ENCODE data around the gene TMX1.

The TMX1 gene

DNA sequence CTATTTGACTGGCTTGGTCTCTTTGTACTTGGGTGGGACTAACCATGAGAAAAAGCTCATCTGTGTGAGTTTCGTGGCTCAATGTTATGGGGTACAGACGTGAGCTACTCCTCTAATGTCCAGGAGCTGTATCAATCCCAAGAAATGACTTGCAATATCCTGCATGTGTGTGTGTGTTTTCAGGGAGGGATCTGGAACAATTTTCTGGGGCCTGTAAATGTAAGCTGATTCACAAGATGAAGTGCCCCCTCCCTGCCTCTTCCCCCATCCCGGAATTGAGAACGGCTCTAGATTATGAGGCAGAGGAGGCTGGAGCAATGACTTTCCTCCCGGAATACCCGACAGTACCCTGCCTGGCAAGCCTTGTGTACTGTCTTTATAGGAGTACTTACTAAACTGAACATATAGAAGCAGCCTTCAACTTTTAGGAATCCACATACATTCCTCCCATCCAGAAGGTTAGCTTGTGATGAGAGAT lies 53.9 kb downstream of the TMX1 start:
- DNase-seq = no peak

DNA sequence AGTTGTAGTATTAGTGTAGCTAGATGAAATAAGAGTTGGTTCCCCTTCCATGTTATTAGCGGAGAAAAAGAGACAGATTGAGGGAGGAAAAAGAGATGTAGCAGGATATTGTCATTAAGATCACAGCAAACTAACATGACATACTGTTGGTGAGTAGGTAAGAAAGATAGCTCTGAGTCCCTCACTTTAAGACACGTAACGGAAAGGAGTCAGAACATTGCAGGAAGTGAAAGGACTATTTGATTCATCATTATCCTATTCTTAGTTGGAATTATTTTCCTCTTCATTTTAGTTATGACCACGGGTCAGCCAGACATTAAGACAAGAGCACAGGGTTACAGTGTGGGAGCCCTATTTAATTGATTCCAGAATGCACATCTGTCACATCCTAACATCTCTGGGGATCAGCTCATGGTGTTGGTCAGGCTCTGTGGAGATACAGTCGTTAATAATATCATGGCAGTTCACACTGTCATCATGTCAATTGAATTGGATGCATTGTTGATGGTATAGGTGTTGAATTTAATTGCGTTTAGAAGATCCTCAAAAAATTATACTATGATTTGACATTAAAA lies 55.0 kb downstream of the TMX1 start:
- no peak for DNase-seq

DNA sequence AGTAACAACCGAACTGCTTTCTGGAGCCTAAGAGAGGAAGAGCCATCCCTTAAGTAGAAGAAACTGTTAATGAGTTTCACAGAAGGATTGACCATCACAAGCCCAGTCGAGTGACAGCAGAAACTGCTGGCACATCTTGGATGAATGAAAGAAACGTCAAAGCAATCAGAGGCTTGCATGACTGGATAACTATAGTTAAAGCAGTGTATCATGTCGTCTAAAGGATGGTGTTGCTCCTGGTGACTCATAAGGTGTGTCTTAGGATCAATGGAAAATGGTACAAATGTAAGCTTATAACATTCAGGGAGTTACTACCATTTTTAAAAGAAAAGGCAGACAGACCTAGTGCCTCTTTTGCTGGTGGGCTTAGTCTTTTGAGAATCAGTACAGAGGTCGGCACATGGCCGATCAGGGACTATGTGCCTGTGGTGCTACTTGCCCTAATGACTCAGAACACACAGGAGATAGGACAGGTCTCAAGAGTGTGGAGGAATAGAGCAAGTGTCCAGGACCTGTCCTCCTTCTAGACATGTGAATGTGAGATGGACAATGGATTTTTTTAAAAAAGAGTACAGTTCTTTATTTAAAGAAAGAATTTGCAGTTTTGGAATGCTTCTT lies 55.7 kb downstream of the TMX1 start:
- DNase-seq = no peak

DNA sequence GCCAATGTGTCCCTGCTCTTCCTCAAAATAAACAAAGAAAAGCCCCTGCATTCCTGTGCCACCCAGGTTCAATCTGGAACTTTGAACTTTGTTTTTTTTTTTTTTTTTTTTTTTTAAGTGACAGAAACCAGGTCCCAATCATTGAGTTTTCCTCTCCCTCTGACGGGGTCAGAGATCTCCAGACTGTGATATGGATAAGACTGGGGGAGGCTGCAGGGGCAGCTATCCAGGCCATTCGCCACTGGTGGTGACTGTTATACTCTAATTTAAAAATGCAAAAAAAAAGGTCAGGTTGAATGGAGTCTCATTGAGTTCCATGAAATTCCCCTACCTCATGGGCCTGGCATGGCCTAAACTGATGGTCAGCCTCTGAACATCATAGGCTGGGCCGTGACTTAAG lies 57.0 kb downstream of the TMX1 start:
- no peak for DNase-seq

DNA sequence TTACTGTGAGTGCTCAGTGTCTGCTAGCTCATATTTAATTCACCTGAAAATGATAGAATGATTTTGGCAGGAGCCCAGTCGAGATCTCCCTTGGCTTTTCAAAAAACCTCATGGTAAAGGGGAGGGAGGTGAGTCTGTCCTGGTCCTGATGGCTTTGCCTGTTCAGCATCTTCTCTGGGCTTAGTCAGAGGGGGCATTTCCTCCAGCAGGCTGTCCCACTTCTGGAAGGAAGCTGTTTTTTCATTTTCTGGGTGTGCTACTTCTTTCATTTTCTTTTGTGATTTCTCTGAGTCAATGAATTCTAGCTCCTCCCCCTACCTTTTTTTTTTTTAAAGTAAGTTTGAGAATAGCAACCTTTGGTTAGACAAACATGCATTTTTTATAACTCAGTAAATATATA lies 58.8 kb downstream of the TMX1 start:
- no peak for DNase-seq

DNA sequence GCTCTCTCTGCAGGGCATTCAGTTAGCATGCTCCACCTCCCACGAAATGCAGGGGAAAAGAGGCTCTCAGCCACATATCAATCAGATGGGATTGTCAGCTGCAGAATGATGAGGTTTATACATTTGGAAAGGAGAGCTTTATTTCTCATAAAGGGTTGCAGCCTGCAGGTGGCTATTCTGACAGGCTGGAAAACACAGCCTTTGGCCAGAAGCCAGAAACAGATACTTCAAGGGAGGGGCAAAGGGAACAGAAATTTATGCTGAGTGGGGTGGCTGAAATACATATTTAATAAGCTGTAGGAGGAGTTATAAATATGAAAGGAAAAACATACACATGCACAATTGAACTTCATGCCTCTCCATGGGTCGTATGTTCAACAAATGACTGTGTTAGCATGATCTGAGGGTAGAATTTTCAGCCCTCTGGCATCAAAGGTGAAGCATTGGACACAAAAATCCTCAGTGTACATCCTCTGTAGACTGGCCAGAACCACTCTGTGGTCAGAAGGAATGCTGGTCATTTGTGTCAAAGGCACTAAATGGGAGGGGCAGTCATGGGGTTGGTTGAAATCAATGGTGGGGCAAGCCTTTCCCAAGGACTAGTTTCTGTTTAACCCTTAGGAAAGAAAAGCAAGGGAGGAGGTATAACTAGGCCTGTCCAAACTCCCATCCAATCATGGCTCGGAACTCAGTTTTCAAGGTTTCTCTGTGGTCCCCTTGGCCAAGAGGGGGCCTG lies 62.4 kb downstream of the TMX1 start:
- no peak for DNase-seq

DNA sequence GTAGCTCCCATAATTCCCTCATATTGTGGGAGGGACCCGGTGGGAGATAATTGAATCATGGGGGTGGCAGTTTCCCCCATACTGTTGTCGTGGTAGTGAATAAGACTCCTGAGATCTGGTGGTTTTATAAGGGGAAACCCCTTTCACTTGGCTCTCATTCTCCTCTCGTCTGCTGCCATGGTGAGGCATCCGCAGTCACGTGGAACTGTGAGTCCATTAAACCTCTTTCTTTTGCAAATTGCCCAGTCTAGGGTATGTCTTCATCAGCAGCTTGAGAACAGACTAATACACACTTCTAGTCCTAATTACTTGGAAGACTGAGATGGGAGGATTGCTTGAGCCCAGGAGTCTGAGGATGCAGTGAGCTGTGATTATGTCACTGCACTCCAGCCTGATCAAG lies 64.4 kb downstream of the TMX1 start:
- no peak for DNase-seq

DNA sequence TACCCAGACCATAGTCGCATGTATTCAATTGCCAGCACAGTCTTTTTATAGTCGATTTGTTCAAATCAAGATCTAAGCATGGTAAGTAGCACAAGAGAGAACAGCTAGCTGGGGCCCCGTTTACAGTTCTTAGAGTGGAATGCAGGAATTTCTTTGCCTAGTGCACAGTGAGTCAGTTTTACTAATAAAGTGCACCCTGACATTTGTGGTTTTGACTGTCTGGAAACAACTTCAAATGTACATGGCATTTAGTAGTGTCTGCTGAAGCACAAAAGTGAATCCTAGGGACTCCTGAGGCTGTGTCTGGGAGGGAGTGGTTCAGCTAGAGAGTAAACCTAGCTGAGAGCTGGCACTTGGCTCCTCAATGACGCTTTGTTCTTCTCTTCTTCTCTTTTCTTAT lies 64.9 kb downstream of the TMX1 start:
- no peak for DNase-seq

DNA sequence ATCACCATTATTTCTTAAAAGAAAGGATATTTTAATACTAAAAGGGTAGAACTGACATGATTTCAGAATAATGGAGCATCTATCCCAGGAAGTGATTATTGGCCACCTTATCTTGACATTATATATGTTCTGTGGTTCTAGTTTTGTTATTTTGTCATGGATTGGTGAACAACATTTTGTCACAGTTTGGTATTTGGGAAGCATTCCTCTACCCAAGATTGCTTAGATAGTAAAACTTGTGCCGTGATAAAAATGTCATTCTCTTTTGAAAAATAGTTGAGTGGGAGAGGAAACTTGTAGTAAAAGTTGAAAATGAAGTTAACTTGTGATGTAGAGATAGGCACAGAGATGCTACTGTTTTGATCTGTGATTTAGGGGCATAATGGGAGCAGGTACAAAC lies 65.7 kb downstream of the TMX1 start:
- no peak for DNase-seq

Data from CD4-positive, alpha-beta T cell treated with Interleukin-17A for 1 hour (primary cell).